ENCODE measurements around the gene TAS2R31.
"Not testable (repeated sequence)": the region's sequence is repeated elsewhere in the genome, so short reads cannot be mapped to it uniquely, and the experiment has no call there.

TAS2R31 gene, protein sequence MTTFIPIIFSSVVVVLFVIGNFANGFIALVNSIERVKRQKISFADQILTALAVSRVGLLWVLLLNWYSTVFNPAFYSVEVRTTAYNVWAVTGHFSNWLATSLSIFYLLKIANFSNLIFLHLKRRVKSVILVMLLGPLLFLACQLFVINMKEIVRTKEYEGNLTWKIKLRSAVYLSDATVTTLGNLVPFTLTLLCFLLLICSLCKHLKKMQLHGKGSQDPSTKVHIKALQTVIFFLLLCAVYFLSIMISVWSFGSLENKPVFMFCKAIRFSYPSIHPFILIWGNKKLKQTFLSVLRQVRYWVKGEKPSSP

DNA sequence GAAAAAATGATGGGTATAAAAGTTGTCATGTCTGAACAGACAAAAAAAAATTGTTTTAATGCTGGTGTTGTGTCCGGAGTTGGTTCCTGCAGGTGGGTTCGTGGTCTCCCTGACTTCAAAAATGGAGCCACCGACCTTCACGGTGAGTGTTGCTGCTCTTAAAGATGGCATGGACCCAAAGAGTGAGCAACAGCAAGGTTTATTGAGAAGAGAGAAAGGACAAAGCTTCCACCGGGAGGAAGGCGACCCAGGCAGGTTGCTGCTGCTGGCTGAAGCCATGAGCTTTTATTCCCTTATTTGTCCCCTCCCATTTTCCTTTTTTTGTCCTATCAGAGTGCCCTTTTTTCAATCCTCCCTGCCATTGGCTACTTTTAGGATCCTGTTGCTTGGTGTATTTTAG is at the start of gene TAS2R31:
Gene TAS2R31 (minus strand): TSS at position 101 of the 400 bp plus-strand sequence. CDS start 72 bp downstream, at position 29.
- no peak for DNase-seq

GRCh38 chr12:11078246-11078645 is 47.0 kb upstream of the TAS2R31 start:
- no peak for DNase-seq

GRCh38 chr12:11075642-11076041 is 44.4 kb upstream of the TAS2R31 start:
- no peak for DNase-seq

GRCh38 chr12:11071414-11071813 is 40.2 kb upstream of the TAS2R31 start:
- no peak for DNase-seq

- no peak for DNase-seq
These were observed 39.8 kb upstream of the TAS2R31 start for GRCh38 chr12:11070999-11071398.

- no peak for DNase-seq
These were observed 38.7 kb upstream of the TAS2R31 start for GRCh38 chr12:11069854-11070365.

GRCh38 chr12:11067514-11067913 is 36.3 kb upstream of the TAS2R31 start:
- DNase-seq = no peak

DNA sequence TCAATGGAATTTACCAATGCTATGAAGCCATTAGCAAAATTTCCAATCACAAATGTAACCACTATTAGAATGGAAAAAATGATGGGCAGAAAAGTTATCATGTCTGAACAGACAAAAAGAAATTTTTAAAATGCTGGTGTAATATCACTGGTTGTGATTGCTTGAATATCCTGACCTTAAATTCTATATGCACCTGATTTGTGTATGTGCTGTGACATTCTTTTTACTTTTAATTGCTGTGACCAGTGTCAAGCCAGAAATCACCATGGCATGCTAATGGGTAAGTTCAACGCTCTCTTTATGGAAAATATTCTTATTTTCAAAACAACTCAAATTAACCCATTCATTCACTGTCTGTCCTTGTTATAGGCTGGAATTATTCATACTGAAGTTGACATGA is 31.0 kb upstream of the TAS2R31 start, which contains the start of gene TAS2R46:
Gene TAS2R46 (minus strand): TSS at position 101 of the 400 bp plus-strand sequence. CDS start 0 bp downstream, at position 101.
- DNase-seq = not testable (repeated sequence)

DNA sequence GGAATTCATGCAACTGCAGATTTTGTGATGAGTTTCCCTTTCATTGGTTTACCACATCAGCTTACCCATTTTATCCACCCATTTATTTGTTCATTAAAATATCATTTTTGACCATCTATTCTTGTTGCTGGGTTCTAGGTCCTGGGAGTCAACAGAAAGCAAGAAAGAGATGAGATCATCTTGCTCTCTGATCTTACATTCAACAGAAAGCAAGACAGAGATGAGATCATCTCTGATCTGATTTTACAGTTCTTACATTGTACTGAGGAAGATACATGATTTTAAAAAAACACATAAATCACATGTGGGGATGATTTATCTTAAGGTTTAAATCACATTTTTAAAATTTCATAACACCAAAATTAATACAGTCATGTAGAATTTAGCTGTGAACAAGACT is 28.6 kb upstream of the TAS2R31 start:
- DNase-seq = no peak

- no peak for DNase-seq
These were observed 27.8 kb upstream of the TAS2R31 start for GRCh38 chr12:11059041-11059440.

GRCh38 chr12:11055306-11055705 is 24.1 kb upstream of the TAS2R31 start:
- DNase-seq = no peak

DNA sequence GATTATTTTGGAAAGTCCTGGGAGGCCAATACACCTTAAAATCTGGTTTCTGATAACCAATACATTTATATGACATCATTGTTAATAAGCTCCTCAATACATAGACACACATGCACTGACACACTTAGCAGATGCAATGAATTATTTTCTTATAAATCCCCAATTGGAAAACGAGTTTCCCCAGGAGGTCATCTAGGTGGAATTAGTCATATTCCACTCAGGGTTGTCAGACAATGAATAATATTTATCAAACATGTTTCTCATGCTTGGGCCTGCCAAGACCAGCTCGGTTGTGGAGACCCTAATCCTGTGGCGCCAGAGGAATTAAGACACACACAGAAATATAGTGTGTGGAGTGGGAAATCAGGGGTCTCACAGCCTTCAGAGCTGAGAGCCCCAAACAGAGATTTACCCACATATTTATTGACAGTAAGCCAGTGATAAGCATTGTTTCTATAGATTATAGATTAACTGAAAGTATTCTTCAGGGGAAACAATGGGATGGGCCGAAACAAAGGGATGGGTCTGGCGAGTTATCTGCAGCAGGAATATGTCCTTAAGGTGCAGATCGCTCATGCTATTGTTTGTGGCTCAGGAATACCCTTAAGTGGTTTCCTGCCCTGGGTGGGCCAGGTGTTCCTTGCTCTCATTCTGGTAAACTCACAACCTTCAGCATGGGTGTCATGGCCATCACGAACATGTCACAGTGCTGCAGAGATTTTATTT is 18.8 kb upstream of the TAS2R31 start:
- not testable (repeated sequence) for DNase-seq

DNA sequence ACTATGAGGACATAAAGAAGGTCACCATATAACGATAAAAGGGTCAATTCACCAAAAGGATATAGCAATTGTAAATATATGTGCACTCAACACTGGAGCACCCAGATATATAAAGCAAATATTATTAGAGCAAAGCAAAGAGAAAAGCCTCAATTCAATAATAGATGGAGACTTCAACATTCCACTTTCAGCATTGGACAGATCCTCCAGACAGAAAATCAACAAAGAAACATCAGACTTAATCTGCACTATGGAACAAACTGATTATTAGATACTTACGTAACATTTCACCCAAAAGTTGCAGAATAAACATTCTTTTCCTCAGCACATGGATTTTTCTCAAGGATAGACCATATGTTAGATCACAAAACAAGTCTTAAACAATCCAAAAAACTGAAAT is 10.2 kb upstream of the TAS2R31 start:
- DNase-seq = not testable (repeated sequence)

GRCh38 chr12:11040162-11040561 is 9.0 kb upstream of the TAS2R31 start:
- no peak for DNase-seq

GRCh38 chr12:11039171-11039570 is 8.0 kb upstream of the TAS2R31 start:
- DNase-seq = no peak

DNA sequence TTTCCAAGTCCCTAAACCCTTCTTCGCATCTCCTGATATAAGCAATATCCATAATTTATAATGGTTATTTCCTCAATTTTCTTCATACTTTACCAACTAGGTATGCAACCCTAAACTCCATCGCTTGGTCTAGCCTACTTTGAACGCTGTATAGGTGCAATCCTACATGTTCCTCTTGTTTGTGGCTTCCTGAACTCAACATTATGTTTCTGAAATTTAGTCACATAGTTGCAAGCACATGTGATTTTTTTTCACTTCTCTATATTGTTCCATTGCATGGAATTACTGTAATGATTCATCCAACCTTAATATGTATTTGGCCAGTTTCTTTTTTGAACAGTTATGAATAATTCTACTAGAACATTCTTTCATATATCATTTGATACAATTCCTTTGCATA is 2.8 kb upstream of the TAS2R31 start:
- DNase-seq = not testable (repeated sequence)

- no peak for DNase-seq
These were observed 5.1 kb downstream of the TAS2R31 start for GRCh38 chr12:11026118-11026517.

- no peak for DNase-seq
These were observed 7.8 kb downstream of the TAS2R31 start for GRCh38 chr12:11023387-11023786.

DNA sequence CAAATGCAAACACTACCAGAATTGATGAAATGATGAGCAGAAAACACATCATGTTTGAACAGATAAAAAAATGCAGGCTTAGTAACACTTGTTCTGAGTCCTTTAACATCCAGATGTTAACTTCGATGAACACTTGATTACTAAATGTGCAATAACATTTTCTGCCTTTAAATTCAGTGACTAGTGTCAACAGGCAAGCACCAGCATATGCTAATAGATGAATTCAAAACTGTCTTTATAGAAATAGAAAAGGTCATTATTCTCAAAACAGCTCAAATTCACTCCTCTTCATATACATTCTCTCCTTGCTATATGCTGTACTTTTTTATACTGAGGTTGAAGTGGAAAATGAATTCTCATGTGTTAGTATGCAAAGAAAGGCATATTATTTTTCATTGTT is 8.7 kb downstream of the TAS2R31 start, which contains the start of gene TAS2R19:
Gene TAS2R19 (minus strand): TSS at position 101 of the 400 bp plus-strand sequence. CDS start 49 bp downstream, at position 52.
- no peak for DNase-seq

GRCh38 chr12:11016937-11017336 is 14.3 kb downstream of the TAS2R31 start:
- no peak for DNase-seq

DNA sequence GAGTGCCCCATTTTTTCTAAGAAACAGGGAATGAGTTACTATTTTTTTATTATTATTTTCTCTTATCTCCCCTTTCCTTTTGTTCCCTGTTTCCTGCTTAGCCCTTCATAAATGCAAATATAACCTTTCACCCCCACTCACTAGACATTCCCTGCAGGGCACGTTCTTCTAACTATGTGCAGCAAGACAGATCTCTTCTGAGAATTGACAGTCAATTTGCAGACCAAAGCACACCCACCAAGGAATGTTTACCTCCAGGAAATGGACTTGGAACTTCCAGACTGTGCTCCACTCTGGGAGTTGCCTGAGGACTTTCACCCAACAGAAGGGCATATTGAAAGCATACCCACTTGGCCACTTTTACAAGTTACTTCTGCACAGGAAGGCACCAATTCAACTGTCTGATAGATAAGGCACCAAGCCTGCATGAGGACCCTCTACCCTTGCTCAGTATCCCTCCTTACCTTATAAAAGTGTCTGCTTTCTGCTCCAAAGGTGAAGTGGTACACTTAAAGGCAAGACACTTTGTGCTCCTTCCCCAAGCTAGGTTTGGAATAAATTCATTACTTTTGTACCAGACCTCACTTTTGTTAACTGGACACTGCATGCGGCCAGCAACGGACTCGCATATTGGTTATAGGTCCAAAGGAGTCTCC is 15.3 kb downstream of the TAS2R31 start:
- no peak for DNase-seq

DNA sequence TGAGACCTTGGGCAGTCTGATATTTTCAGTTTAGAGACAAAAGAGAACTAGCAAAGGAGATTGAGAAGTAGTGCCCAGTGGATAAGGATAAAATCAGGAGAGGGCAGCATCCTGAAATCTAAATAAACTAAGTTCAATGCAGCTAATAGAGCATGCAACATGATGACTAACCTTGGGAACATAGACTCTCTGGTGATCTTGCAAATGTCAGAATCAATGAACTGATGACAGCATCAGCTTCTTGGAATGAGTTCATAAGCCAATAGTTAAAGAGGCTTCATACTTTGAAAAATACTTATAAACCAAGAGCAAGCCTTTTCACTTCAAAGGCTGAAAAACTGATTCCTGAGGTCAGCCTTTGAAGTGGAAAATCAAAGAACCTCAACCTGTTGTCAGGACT is 17.0 kb downstream of the TAS2R31 start:
- DNase-seq = no peak

DNA sequence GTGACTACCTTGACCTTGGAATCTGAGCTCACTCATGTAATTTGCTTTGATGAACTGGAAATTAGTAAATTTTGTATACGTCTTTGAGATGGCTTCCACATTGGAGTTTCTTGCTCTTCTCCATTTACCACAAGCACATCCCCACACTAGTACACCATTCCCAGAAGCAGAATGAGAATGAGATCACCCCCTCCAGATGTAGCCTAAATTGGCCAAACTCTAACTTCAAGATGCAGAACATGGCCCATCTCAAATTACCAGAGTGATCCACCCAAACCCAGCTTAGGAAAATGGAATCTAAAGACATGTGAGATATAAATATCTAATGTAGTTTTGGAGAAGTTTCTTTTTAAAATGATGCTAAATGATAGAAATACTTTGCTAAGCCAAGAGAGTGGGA is 23.6 kb downstream of the TAS2R31 start:
- no peak for DNase-seq
